ENCODE measurements around the gene PATJ.
"Not testable (repeated sequence)": the region's sequence is repeated elsewhere in the genome, so short reads cannot be mapped to it uniquely, and the experiment has no call there.

Gene PATJ

GRCh38 chr1:61869691-61870109 is 127.4 kb downstream of the PATJ start:
- intact Hi-C loops (cut with DNase I): no loop called here

DNA sequence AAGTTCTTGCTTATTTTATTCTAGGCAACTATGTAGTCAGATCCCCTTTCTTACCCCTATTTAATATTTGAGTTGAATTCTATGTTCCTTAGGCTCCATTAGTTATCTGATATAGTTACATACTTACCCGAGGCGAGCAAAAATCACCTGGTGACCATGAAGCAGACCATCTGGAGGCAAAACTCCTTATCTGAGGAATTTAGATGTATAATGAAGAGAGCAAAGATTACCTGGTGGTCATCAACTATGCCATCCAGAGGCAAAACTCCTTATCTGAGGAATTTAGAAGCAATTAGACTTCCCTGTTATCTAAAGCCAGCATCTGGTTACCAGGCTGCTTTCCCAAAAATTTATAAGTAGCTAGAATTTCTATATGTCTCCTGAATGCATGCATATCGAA is 129.9 kb downstream of the PATJ start:
- no peak for DNase-seq
- intact Hi-C loops (cut with DNase I): no loop called here

More at GRCh38 chr1:61869691-61870109, 127.4 kb downstream of the PATJ start:
- DNase-seq: no peak

- no peak for DNase-seq
- intact Hi-C loops (cut with DNase I): no loop called here
Measured at GRCh38 chr1:61873581-61873980, 131.3 kb downstream of the PATJ start.

DNA sequence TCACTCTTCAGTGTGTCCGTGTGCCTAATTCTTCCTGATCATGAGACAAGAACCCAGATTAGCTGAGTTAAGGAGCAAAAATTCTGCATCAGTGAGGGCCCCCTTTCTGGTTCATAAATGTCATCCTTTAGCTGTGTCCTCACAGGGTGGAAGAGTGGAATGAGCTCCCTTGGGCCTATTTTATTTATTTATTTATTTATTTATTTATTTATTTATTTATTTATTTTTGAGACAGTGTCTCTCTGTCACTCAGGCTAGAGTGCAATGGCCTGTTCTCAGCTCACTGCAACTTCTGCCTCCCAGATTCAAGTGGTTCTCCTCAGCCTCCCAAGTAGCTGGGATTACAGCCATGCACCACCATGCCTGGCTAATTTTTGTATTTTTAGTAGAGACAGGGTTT is 131.7 kb downstream of the PATJ start:
- intact Hi-C loops (cut with DNase I): no loop called here
- no peak for DNase-seq

DNA sequence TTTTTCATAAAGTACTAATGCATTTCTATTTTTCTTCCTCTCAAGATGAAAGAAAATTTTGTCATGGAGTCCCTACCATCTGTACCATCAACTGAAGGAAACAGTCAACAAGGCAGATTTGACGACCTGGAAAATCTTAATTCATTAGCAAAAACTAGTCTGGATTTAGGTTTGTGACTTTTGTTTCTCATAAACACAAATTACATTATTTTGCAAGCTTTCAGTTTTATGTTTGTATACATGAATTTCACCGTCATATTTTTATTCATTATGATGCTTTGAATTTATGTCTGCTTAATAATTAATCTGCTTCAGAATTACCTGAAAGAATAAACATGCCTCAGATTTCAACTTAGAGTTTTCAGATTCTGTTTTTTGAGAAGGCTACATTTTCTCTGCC is 132.9 kb downstream of the PATJ start:
- intact Hi-C loops (cut with DNase I): no loop called here

GRCh38 chr1:61879887-61880474 is 137.7 kb downstream of the PATJ start:
- DNase-seq; intact Hi-C loops (cut with DNase I): not testable (repeated sequence)

More for the DNA sequence above, 132.9 kb downstream of the PATJ start:
- DNase-seq: no peak

- intact Hi-C loops (cut with DNase I): no loop called here
- DNase-seq: no peak
Measured at GRCh38 chr1:61887076-61887867, 145.0 kb downstream of the PATJ start.

DNA sequence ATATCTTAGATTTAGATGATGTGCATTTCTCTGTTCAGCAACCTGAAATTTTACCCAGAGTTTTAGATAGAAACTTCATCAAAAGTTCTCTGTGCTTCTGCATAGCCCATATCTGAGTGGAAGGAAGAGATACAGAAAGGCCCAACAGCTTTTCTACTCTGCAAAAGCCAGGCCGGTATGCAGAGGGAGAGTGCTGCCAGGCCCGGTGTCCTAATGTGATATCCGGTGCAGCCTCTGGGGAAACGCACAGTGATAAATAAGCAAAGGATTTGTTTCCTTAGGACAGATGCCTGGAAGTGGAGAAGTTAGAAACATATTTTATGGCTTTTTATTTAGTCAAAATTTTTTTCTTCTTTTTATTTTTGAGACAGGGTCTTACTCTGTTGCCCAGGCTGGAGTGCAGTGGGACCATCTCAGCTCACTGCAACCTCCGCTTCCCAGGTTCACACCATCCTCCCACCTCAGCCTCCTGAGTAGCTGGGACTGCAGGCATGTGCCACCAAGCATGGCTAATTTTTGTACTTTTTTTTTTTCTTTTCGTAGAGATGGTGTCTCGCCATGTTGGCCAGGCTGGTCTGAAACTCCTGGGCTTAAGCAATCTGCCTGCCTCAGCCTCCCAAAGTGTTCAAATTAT is 145.8 kb downstream of the PATJ start:
- intact Hi-C loops (cut with DNase I): no loop called here
- no peak for DNase-seq

GRCh38 chr1:61888808-61889207 is 146.5 kb downstream of the PATJ start:
- no peak for DNase-seq
- intact Hi-C loops (cut with DNase I): no loop called here

DNA sequence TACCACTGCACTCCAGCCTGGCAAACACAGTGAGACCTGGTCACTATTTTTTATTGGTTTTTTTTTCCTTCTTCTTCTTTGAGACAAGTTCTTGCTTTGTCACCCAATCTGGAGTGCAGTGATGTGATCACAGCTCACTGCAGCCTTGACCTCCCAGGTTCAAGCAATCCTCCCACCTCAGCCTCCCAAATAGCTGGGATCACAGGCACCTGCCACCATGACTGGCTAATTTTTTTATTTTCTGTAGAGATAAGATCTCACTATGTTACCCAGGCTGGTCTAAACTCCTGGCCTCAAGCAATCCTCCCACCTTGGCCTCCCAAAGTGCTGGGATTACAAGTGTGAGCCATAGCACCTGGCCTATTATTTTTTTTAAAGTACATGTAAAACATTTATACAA is 148.2 kb downstream of the PATJ start:
- DNase-seq; intact Hi-C loops (cut with DNase I): not testable (repeated sequence)

GRCh38 chr1:61892977-61893376 is 150.7 kb downstream of the PATJ start:
- intact Hi-C loops (cut with DNase I): no loop called here

DNA sequence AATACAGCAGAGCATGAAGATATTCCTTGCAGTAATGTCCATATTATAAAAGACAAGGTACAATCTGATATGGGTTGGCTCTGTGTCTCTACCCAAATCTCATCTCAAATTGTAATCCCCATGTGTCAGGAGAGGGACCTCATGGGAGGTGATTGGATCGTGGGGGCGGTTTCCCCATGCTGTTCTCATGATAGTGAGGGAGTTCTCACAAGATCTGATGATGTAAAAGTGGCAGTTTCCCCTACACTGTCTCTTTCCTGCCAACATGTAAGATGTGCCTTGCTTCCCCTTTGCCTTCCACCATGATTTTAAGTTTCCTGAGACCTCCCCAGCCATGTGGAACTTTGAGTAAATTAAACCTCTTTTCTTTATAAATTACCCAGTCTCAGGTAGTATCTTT is 152.0 kb downstream of the PATJ start:
- intact Hi-C loops (cut with DNase I); DNase-seq: not testable (repeated sequence)

More at GRCh38 chr1:61892977-61893376, 150.7 kb downstream of the PATJ start:
- no peak for DNase-seq

DNA sequence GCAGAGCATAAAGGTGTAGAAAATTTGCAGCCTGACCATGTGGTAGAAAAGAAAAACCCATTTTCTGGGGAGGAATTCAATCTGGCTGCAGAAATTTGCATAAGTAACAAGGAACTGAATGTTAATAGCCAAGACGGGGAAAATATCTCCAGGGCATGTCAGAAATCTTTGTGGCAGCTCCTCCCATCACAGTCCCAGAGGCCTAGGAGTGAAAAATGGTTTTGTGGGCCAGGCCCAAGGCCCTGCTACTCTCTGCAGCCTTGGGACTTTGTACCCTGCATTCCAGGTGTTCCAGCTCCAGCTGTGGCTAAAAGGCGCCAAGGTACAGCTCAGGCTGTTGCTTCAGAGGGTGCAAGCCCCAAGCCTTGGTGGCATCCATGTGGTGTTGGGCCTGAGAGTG is 152.9 kb downstream of the PATJ start:
- intact Hi-C loops (cut with DNase I): no loop called here

DNA sequence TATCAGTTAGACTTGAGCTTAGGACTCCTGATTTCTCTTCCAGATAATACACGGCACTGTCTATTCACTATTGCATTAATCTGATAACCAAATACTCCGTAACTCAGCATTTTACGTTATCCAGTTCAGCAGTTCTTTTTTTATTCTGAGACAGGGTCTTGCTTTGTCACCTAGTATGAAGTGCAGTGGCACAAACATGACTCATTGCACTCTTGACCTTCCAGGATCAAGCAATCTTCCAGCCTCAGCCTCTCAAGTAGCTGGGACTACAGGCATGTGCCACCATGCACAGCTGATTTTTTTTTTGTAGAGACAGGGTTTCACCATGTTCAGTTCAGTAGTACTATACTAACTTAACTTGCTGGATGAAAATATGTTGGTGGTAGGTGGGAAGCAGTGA is 156.4 kb downstream of the PATJ start:
- intact Hi-C loops (cut with DNase I): no loop called here
- no peak for DNase-seq

More for the DNA sequence above, 152.9 kb downstream of the PATJ start:
- DNase-seq: no peak

DNA sequence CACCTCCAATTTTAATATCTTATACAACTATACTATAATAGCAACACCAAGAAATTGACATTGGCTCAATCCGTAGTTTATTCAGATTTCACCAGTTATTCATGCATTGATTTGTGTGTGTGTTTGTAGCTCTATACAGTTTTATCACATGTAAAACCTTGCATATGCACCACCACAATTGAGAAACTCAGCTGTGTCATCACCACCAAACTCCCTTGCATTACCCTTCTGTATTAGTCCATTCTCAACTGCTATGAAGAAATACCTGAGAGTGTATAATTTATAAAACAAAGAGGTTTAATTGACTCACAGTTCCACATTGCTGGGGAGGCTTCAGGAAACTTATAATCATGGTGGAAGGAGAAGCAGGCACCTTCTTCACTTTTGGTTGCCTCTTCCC is 162.1 kb downstream of the PATJ start:
- intact Hi-C loops (cut with DNase I): no loop called here
- DNase-seq: no peak

DNA sequence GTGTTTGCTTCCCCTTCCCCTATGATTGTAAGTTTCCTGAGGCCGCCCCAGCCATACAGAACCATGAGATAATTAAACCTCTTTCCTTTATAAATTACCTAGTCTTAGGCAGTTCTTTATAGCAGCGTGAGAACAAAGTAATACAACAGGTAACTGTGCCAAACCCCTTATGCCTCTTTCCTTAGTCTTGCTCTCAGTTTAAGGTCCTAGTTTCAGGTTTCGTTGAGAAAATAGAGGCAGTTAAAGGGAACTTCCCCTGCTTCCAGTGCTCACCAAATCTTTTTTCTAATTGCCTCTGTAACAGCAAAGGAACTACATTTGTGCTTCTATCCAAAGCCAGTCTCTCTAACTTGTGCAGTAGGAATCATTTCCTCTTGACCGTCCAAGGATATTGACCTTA is 164.8 kb downstream of the PATJ start:
- no peak for DNase-seq
- intact Hi-C loops (cut with DNase I): no loop called here

DNA sequence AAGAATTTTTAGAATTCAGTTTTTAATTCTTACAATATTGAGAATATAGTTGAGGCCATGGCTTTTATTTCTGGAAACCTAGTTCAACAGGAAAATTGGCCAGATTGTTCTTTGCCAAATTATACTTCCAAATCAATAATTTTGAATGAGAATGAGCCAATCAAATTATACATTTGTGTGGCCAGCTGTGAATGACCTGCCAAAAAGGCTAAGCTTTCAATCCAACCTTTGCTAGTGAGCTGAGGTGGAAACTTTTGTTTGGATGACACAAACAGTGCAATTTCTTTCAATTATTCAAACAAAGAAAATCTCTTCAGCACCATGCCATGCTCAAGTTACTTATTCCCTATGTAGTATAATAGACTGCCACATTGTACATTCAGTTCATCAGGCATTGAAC is 167.8 kb downstream of the PATJ start:
- intact Hi-C loops (cut with DNase I): no loop called here
- no peak for DNase-seq

GRCh38 chr1:61914823-61915482 is 172.7 kb downstream of the PATJ start:
- intact Hi-C loops (cut with DNase I): no loop called here
- DNase-seq: no peak

DNA sequence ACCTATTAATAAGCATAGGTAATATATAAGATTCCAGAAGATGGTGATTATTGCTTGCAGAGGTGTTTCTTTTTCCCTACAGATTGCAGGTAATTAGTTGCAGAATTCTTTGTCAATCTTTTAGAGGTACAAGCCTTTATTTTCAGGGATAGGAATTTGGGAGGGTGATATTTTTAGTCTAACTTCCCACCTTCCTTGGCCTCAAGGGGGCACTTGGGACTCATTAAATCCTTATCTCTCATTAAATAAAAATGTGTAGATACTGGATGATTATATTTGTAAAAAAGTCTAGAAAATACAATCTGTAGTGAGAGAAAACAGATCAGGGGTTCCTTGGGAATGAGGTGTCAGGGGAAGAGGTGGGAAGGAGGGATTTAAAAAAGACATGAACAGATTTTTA is 179.2 kb downstream of the PATJ start:
- intact Hi-C loops (cut with DNase I): no loop called here
- no peak for DNase-seq

- intact Hi-C loops (cut with DNase I): no loop called here
- DNase-seq: no peak
Measured at GRCh38 chr1:61922950-61923480, 180.7 kb downstream of the PATJ start.

Measured in head of caudate nucleus (tissue), 42 donors.